Measurements from ENCODE around the gene SPTBN1. TPM values are rescaled to one million over a fixed set of nuclear protein-coding genes. Genes with fewer than 3 reads are reported as not detected.

Gene SPTBN1
- total RNA-seq, 1 experiment from 2014 or later: 262 TPM

- H2AFZ ChIP-seq: no peak overlapping the region
- DNase-seq: no peak
- no peaks in the 10 kb centered on the region for H3K27me3 ChIP-seq (ENCODE audit: insufficient read depth, low read depth)
- peaks cover 5% of the 10 kb centered on the region for H4K20me1 ChIP-seq (ENCODE audit: insufficient read depth)
- peaks cover 24% of the 10 kb centered on the region; the same call in 1 of the 2 replicates for H3K36me3 ChIP-seq (ENCODE audit: low read depth)
- ChIA-PET CTCF (interaction anchor here (0.6 kb wide), 1 partner anchor 21 kb away, joined by 6 read pairs; no protein-coding TSS in a partner anchor), POLR2A (ENCODE audit: unreplicated experiment) (no interaction called here)
- no TSS peak for BruUV-seq (replicated peaks)
- no peaks in the 10 kb centered on the region for H3K4me1 ChIP-seq (replicated peaks; ENCODE audit: insufficient read depth)
- intact Hi-C loops (cut with micrococcal nuclease; ENCODE audit: unreplicated experiment): loop anchor here (2.0 kb wide), 2 partner anchors 51 to 69 kb away; no protein-coding TSS in a partner anchor
- H3K9me3 ChIP-seq (ENCODE audit: insufficient read depth, low read depth): no peaks in the 10 kb centered on the region
- no peaks in the 10 kb centered on the region for H3F3A ChIP-seq (ENCODE audit: insufficient read depth, low read depth)
- TF ChIP-seq EZH2 (IDR thresholded peaks at IDR 0.05; ENCODE audit: low read depth) (no peak), CTCF (conservative IDR thresholded peaks at IDR 0.05) (no peak)
- no peak overlapping the region for H3K4me2 ChIP-seq
- no peak overlapping the region for H3K27ac ChIP-seq
- peaks cover 100% of the 10 kb centered on the region for H3K79me2 ChIP-seq (ENCODE audit: low read depth)
- no peaks in the 10 kb centered on the region for H3K9me2 ChIP-seq (ENCODE audit: insufficient read depth)
- H3K4me3 ChIP-seq: no peak overlapping the region
These were observed 145.2 kb downstream of the SPTBN1 start for GRCh38 chr2:54601339-54601738.

DNA sequence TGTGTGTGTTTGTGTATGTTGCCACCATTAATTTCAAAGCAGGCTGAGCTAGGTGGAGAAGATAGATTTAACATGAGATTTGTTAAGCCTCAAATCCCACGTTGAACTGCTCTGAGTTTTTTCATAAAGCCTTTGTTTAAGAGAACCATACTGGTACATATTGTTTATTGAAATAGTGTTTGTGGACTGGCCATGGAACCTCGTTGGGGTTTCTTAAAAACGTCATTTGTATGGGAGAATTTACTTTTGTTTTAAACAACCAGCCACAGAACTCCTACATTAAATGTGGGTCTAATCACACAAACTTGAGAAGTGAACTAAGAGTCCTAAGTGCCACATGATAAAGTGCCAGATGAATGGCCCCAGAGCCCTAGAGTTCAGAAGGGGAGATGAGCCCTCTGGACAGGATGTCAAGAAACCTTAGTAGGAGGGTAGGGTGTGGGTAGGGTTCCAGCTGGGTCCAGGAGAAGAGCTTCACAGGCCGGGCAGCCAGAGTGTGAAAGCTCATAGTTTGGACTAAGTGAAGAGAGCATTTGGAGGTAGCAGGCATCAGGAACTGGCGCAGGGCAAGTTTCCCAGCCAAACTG is 146.7 kb downstream of the SPTBN1 start:
- Histone ChIP-seq H3K4me1 (replicated peaks; ENCODE audit: insufficient read depth) (no peaks in the 10 kb centered on the region), H3K4me3 (no peak overlapping the region), H3K79me2 (ENCODE audit: low read depth) (peaks cover 100% of the 10 kb centered on the region), H3K27ac (no peak overlapping the region), H3F3A (ENCODE audit: insufficient read depth, low read depth) (no peaks in the 10 kb centered on the region), H3K9me2 (ENCODE audit: insufficient read depth) (no peaks in the 10 kb centered on the region), H3K36me3 (ENCODE audit: low read depth) (peaks cover 27% of the 10 kb centered on the region; the same call in 1 of the 2 replicates), H2AFZ (no peak overlapping the region), H3K4me2 (no peak overlapping the region), H3K9me3 (ENCODE audit: insufficient read depth, low read depth) (no peaks in the 10 kb centered on the region), H4K20me1 (ENCODE audit: insufficient read depth) (peaks cover 17% of the 10 kb centered on the region; the same call in 1 of the 2 replicates), H3K27me3 (ENCODE audit: insufficient read depth, low read depth) (no peaks in the 10 kb centered on the region)
- no TSS peak for BruUV-seq (replicated peaks)
- intact Hi-C loops (cut with micrococcal nuclease; ENCODE audit: unreplicated experiment): no loop called here
- TF ChIP-seq CTCF (conservative IDR thresholded peaks at IDR 0.05) (no peak), EZH2 (IDR thresholded peaks at IDR 0.05; ENCODE audit: low read depth) (no peak)
- ChIA-PET CTCF (interaction anchor here (0.5 kb wide), 1 partner anchor 78 kb away, joined by 3 read pairs; no protein-coding TSS in a partner anchor), POLR2A (ENCODE audit: unreplicated experiment) (no interaction called here)
- DNase-seq: no peak

- POLR2A ChIA-PET (ENCODE audit: unreplicated experiment): no interaction called here
- no peak overlapping the region for H3K4me2 ChIP-seq
- no peak overlapping the region for H3K4me3 ChIP-seq
- peaks cover 22% of the 10 kb centered on the region; the same call in 1 of the 2 replicates for H4K20me1 ChIP-seq (ENCODE audit: insufficient read depth)
- TF ChIP-seq EZH2 (IDR thresholded peaks at IDR 0.05; ENCODE audit: low read depth) (no peak), CTCF (conservative IDR thresholded peaks at IDR 0.05) (no peak)
- BruUV-seq (replicated peaks): no TSS peak
- H3F3A ChIP-seq (ENCODE audit: insufficient read depth, low read depth): no peaks in the 10 kb centered on the region
- H2AFZ ChIP-seq: no peak overlapping the region
- peaks cover 100% of the 10 kb centered on the region for H3K79me2 ChIP-seq (ENCODE audit: low read depth)
- H3K9me3 ChIP-seq (ENCODE audit: insufficient read depth, low read depth): no peaks in the 10 kb centered on the region
- no peaks in the 10 kb centered on the region for H3K9me2 ChIP-seq (ENCODE audit: insufficient read depth)
- no peak overlapping the region for H3K27ac ChIP-seq
- CTCF ChIA-PET: interaction anchor here (0.5 kb wide), 1 partner anchor 79 kb away, joined by 3 read pairs; no protein-coding TSS in a partner anchor
- H3K27me3 ChIP-seq (ENCODE audit: insufficient read depth, low read depth): no peaks in the 10 kb centered on the region
- no peaks in the 10 kb centered on the region for H3K4me1 ChIP-seq (replicated peaks; ENCODE audit: insufficient read depth)
- intact Hi-C loops (cut with micrococcal nuclease; ENCODE audit: unreplicated experiment): no loop called here
- peaks cover 24% of the 10 kb centered on the region; the same call in 1 of the 2 replicates for H3K36me3 ChIP-seq (ENCODE audit: low read depth)
- no peak for DNase-seq
These were observed 147.2 kb downstream of the SPTBN1 start for GRCh38 chr2:54603357-54603756.

Measured in PC-9 (cell line).